ENCODE data around the gene UNG. TPM values are rescaled to one million over a fixed set of nuclear protein-coding genes. Genes with fewer than 3 reads are reported as not detected.

Gene UNG
- total RNA-seq, 4 donors from 2014 or later: 21.6 to 32.7 (median 27.9) TPM

DNA sequence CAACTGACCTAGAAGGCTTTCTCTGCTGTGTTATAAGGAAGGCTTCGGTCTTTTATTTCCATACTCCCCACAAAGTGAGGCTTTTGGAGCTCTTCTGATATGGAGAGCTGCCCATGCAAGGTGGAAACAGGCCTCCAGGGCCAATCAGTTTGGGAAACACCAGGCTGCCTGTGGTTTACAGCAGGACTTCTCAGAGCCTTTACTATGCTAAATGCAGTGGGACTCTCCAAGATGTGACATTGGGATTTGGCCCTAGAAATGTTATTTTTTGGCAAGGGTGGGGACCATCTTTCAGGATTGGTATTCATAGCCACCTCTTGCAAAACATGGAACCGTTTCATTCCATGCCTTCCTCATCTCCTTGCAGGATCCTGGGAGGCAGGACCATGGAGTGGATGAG lies 22.7 kb downstream of the UNG start:
- intact Hi-C loops (cut with DNase I; ENCODE audit: low total_unique reads): no loop called here
- no peaks in the 10 kb centered on the region for H3K36me3 ChIP-seq
- no peaks in the 10 kb centered on the region for H3K27me3 ChIP-seq
- no peak for DNase-seq
- peak overlapping the region in 1 of 2 donors; percentile 3 for H3K27ac ChIP-seq
- TF ChIP-seq, protein P1, sequence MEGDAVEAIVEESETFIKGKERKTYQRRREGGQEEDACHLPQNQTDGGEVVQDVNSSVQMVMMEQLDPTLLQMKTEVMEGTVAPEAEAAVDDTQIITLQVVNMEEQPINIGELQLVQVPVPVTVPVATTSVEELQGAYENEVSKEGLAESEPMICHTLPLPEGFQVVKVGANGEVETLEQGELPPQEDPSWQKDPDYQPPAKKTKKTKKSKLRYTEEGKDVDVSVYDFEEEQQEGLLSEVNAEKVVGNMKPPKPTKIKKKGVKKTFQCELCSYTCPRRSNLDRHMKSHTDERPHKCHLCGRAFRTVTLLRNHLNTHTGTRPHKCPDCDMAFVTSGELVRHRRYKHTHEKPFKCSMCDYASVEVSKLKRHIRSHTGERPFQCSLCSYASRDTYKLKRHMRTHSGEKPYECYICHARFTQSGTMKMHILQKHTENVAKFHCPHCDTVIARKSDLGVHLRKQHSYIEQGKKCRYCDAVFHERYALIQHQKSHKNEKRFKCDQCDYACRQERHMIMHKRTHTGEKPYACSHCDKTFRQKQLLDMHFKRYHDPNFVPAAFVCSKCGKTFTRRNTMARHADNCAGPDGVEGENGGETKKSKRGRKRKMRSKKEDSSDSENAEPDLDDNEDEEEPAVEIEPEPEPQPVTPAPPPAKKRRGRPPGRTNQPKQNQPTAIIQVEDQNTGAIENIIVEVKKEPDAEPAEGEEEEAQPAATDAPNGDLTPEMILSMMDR (IDR thresholded peaks at IDR 0.05): no peak
- no peak for TF ChIP-seq POLR2A (IDR thresholded peaks at IDR 0.05)
- no peaks in the 10 kb centered on the region for H3K9me3 ChIP-seq
- no peak overlapping the region for H3K4me3 ChIP-seq
- no peaks in the 10 kb centered on the region for H3K4me1 ChIP-seq

DNA sequence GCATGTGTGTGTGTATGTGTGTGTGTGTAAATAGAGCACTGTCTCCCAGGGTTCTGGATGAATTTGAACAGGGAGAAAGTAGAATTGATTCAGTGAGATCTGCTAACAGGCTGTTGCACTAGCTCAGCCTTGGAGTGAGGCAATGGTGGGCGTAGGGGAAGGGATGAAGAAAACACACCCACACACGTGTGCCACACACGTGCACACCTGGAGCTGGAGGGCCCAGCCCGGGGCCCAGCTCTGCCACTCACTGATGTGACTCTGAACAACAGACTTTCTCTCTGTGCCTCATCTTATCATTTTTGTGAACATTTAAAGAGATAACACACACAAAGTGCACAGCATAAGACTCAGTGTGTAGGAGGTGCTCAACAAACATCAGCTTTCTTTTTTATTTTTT lies 23.2 kb downstream of the UNG start:
- intact Hi-C loops (cut with DNase I; ENCODE audit: low total_unique reads): no loop called here
- no peak for DNase-seq
- Histone ChIP-seq H3K4me3 (no peak overlapping the region), H3K4me1 (no peaks in the 10 kb centered on the region), H3K27ac (no peak overlapping the region), H3K36me3 (no peaks in the 10 kb centered on the region), H3K27me3 (no peaks in the 10 kb centered on the region), H3K9me3 (no peaks in the 10 kb centered on the region)
- TF ChIP-seq POLR2A (IDR thresholded peaks at IDR 0.05): no peak
- TF ChIP-seq, protein P1 (IDR thresholded peaks at IDR 0.05): no peak

DNA sequence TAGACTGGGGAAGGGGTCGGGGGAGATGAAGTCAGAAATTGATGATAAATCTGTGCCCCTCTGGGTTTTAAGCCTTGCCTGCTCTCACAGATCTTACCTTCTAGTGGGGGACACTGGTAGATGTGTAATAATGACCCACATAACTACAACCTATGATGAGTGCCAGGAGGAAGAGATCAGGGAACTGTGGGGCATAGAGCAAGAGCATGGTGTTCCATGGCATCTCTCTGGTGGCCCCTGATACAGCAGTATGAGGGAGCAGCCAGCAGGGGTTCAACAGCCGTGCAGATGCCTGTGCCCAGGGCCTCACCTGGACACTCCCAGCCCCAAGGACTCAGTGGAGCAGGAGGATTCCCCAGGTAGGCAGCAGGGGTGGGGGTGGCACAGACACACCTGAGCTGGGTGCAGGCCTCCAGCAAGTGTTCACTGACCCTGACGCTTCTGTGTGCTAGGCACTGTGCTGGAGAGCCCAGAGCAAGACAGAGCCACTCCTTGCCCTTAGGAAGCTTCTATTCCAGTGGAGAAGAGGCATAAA lies 24.0 kb downstream of the UNG start:
- no peaks in the 10 kb centered on the region for H3K4me1 ChIP-seq

DNA sequence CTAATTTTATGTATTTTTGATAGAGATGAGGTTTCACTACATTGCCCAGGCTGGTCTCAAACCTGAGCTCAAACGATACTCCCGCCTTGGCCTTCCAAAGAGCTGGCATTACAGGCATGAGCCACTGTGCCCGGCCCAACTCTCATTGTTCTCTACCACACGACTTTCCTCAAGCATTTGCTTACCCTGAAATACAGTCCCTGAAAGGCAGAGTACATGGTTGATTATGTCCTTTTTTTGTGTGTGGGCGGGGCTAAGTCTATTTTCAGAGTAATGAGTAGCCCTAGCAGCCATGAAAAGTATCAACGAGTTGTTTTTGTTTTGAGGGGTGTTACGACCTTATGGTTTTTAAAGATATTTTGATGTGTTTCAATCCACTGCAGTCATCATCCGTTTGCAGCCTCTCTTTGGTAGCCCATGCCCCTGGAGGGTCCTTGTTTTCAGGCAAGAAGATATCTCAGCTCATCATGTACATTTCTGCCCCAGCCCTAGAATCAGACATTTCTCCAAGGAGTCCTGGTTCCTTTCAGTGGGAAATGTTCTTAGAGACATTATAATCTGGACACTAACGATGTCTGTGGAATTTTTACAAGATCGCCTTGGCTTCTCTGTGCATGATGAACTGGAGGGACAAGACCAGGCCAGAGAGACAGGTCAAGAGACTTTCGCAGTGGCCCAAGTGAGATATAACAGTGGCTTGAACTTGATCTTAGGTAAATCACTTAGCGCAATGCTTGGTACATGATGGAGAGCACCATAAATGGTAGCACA lies 27.7 kb downstream of the UNG start:
- no peaks in the 10 kb centered on the region for H3K9me3 ChIP-seq
- H3K27ac ChIP-seq: no peak overlapping the region
- TF ChIP-seq, protein P1 (IDR thresholded peaks at IDR 0.05): no peak
- no peak for TF ChIP-seq POLR2A (IDR thresholded peaks at IDR 0.05)
- intact Hi-C loops (cut with DNase I; ENCODE audit: low total_unique reads): no loop called here
- DNase-seq: no peak
- no peak overlapping the region for H3K4me3 ChIP-seq
- no peaks in the 10 kb centered on the region for H3K36me3 ChIP-seq
- no peaks in the 10 kb centered on the region for H3K27me3 ChIP-seq
- H3K4me1 ChIP-seq: no peaks in the 10 kb centered on the region

More for the DNA sequence above, 24.0 kb downstream of the UNG start:
- H3K9me3 ChIP-seq: no peaks in the 10 kb centered on the region
- TF ChIP-seq, protein P1 (IDR thresholded peaks at IDR 0.05): no peak
- no peak for TF ChIP-seq POLR2A (IDR thresholded peaks at IDR 0.05)
- no peaks in the 10 kb centered on the region for H3K36me3 ChIP-seq
- no peaks in the 10 kb centered on the region for H3K27me3 ChIP-seq
- no peak overlapping the region for H3K4me3 ChIP-seq
- no peak overlapping the region for H3K27ac ChIP-seq
- intact Hi-C loops (cut with DNase I; ENCODE audit: low total_unique reads): no loop called here
- no peak for DNase-seq

DNA sequence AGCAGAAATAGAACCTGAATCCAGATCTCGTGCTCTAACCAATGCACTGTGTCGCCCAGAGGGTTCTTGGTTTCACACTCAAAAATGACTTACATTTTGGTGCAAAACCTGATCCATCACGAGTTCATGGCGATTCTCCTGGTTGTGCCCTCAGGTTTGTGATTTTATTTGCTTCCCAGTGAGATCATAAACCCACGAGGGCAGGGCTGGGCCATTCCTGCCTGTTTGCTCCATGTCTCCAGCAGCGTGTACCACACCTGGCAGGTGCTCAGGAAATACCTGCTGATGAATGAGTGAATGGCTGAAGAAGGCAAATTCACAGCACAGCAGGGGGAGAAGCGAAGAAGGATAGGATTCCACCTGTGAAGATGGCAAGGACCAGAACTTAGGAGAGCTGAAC lies 28.4 kb downstream of the UNG start:
- Histone ChIP-seq H3K9me3 (no peaks in the 10 kb centered on the region), H3K4me3 (no peak overlapping the region), H3K27me3 (no peaks in the 10 kb centered on the region), H3K4me1 (no peaks in the 10 kb centered on the region), H3K27ac (no peak overlapping the region), H3K36me3 (no peaks in the 10 kb centered on the region)
- no peak for DNase-seq
- intact Hi-C loops (cut with DNase I; ENCODE audit: low total_unique reads): no loop called here
- TF ChIP-seq POLR2A (IDR thresholded peaks at IDR 0.05): no peak
- TF ChIP-seq, protein P1 (IDR thresholded peaks at IDR 0.05): no peak
